IPS DF 6.9 (cell line): ENCODE measurements around the gene ATF5.

Experiments used
- DNase-seq: peaks from one replicate; pipeline ENCODE4 v3.0.0-alpha.2; 2013; ENCODE audit warnings: low read depth, low spot score
- H3K27ac ChIP-seq: one replicate; pipeline ENCODE4 v1.5.1; 2013; ENCODE audit warnings: low read length, control low read depth
- H3K27me3 ChIP-seq: 2 replicates; pipeline ENCODE4 v1.6.1; 2013; ENCODE audit warnings: mild to moderate bottlenecking, low read length; ENCODE audit not compliant: control insufficient read depth, insufficient read depth
- H3K36me3 ChIP-seq: 2 replicates; pipeline ENCODE4 v1.6.1; 2013; ENCODE audit warnings: low read length; ENCODE audit not compliant: control insufficient read depth, insufficient read depth
- H3K4me1 ChIP-seq: 2 replicates; pipeline ENCODE4 v1.6.1; 2013; ENCODE audit warnings: low read length; ENCODE audit not compliant: control insufficient read depth, insufficient read depth
- H3K4me3 ChIP-seq: 2 replicates; pipeline ENCODE4 v1.5.1; 2013; ENCODE audit warnings: mild to moderate bottlenecking, low read length
- H3K9me3 ChIP-seq: 2 replicates; pipeline ENCODE4 v1.6.1; 2013; ENCODE audit warnings: low read length, inconsistent platforms; ENCODE audit not compliant: control insufficient read depth, insufficient read depth
- WGBS: extraction: QIAGEN DNeasy Blood & Tissue Kit; methylation state at CpG from one replicate; pipeline ENCODE4 v1.1.7; 2013; ENCODE audit warnings: mixed read lengths, missing lambda C conversion rate; ENCODE audit not compliant: insufficient read length, insufficient coverage; 5-methylcytosine and 5-hydroxymethylcytosine counted together

ATF5 gene

DNA sequence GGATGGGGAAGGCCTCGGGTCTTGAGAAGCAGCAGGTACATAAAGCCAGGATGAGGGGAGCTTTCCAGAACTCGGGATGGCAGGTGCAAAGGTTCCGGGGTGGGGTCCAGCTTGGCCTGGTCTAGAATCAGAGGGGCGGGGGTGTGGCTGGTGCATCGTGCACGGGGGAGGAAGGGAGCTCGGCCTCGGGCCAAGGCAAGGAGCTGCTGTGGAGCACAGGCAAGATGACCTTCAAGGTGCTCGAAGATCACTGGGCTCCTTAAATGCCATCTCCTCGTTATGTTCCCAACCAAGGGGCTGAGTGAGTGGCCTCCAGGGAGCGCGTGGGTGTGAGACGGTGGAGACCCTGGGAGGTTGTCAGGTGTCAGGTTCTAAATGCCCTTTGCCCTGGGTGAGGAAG lies 48.1 kb downstream of the ATF5 start:
- Histone ChIP-seq H3K4me3 (no peak overlapping the region), H3K27me3 (no peaks in the 10 kb centered on the region), H3K27ac (no peak overlapping the region), H3K9me3 (no peaks in the 10 kb centered on the region), H3K36me3 (no peaks in the 10 kb centered on the region), H3K4me1 (no peaks in the 10 kb centered on the region)
- WGBS, result no CpG with 5 or more reads among the region's 13 CpGs
- no peak for DNase-seq

DNA sequence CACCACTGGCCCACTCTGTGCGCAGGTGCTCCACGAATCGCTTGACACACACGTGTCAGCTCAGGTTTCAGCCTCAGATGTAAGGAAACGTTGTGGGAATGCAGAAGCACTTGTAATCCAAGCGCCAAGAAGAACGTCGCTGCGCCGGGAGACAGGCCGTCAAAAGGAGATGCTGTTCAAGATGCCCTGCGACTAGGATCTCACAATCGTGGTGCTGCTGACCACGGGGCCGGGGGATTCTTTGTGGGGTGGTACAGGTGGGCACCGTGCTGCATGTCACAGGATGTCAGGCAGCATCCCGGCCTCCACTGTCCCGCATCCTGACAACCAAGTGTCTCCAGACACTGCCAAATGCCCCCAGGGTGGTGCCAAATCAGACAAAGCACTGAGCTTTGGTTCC lies 48.9 kb downstream of the ATF5 start:
- no CpG with 5 or more reads among the region's 18 CpGs for WGBS
- H3K36me3 ChIP-seq, result no peaks in the 10 kb centered on the region
- H3K4me1 ChIP-seq, result no peaks in the 10 kb centered on the region
- H3K27ac ChIP-seq, result no peak overlapping the region
- H3K9me3 ChIP-seq, result no peaks in the 10 kb centered on the region
- no peak overlapping the region for H3K4me3 ChIP-seq
- DNase-seq, result no peak
- no peaks in the 10 kb centered on the region for H3K27me3 ChIP-seq

DNA sequence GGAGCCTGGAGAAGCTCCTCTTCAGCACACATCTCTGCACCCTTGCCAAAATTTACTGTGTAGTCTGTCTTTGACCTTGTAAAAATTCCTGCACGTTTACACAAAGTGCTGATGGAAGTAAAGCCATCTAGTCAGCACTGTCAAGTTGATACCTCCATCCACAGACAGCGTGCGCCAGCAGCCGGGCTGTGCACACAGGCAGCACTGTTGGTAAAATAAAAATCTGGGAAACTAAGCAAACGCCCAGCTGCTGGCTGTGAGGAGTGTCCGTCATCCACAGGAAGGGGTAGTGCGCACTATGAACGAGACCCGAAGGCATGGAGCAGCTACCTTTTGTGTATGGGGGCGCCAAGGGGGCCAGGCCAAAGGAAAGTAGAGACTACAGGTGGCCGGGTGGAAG lies 49.3 kb downstream of the ATF5 start:
- H3K9me3 ChIP-seq, result no peaks in the 10 kb centered on the region
- H3K27ac ChIP-seq, result no peak overlapping the region
- H3K4me3 ChIP-seq, result no peak overlapping the region
- no peaks in the 10 kb centered on the region for H3K36me3 ChIP-seq
- no CpG with 5 or more reads among the region's 11 CpGs for WGBS
- no peaks in the 10 kb centered on the region for H3K27me3 ChIP-seq
- no peak for DNase-seq
- no peaks in the 10 kb centered on the region for H3K4me1 ChIP-seq

DNA sequence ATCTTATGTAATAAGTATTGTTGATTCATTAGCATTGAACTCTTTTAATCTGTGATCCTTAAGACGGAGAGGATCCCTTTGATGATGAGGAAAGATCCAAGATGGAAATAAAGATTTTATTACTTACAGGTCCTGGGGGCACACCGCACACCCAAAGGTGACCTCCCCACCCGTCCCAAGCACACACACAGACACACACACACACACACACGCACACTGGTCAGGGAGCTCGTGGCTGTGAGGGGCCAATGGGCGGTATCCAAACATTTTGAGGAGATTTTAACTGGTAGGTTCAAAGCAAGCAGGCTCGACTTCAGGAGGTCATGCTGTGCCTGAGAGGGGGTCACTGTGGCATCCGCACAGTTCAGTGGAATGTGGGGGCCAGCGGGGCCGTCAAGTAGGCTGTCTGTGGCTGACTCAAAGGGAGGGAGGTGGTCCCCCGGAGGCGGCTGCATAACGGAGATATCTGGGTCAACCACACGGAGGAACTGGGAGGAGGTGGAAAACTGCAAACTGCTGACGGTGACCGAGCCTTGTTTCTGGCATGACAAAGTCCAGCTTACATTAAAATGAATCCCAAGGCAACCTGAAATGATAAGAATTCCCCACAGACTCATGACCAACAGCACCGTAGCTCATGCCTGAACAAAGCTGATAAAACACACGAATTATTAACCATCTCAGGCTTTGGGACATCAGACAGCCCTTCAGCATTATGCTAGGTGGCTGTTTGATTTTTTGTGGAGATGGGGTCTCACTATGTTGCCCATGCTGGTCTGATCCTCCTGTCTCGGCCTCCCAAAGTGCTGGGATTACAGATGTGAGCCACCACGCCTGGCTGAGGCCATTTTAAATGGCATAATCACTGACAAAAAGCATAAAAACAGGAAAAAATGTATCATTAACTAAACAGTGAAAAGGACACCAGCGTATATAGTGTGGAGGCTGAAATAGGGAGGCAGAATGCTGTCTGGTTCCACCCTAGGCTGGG lies 52.9 kb downstream of the ATF5 start:
- Histone ChIP-seq H3K9me3 (no peaks in the 10 kb centered on the region), H3K27me3 (no peaks in the 10 kb centered on the region), H3K27ac (no peak overlapping the region), H3K36me3 (no peaks in the 10 kb centered on the region), H3K4me1 (no peaks in the 10 kb centered on the region), H3K4me3 (no peak overlapping the region)
- DNase-seq, result no peak
- WGBS, result no CpG with 5 or more reads among the region's 21 CpGs
